H1 (cell line): ENCODE measurements around the gene LNX2. TPM values are rescaled to one million over a fixed set of nuclear protein-coding genes. Genes with fewer than 3 reads are reported as not detected.

ENCODE experiments used
- BRCA1 ChIP-seq: IDR thresholded peaks from 2 replicates; pipeline ENCODE4 v1.6.1; 2012; ENCODE audit warnings: low read depth, low read length, improper control_type of control experiment
- FOSL1 ChIP-seq: IDR thresholded peaks from 2 replicates; pipeline ENCODE4 v1.6.1; 2011; ENCODE audit warnings: mild to moderate bottlenecking, low read depth, low read length, moderate library complexity; ENCODE audit not compliant: insufficient read depth
- SIRT6 ChIP-seq: IDR thresholded peaks from one replicate; pipeline ENCODE4 v1.7.1; 2012; ENCODE audit warnings: low read length, inconsistent platforms
- SP2 ChIP-seq: IDR thresholded peaks from 2 replicates; pipeline ENCODE4 v1.6.1; 2012; ENCODE audit warnings: mild to moderate bottlenecking, low read length, inconsistent platforms
- polyA plus RNA-seq, 7 experiments: library from polyadenylated mRNA; depleted of rRNA in 3 of 7; stranded (reverse) in 5 of 7; unstranded in 2 of 7; fragments of >200 nt in 5 of 7; fragments of 200-250 nt in 2 of 7; gene quantifications; 1 replicate in 5 of 7; 2 replicates in 1 of 7; 4 replicates in 1 of 7; pipeline versions ENCODE4 v1.2.1 to v1.2.3, GENCODE V29; 2011 to 2013; ENCODE audit warnings: missing spikeins in 2 of 7, mixed read lengths in 2 of 7
- total RNA-seq: library from RNA; stranded (reverse); fragmentation: NEBNext Ultra II Directional; extraction: Animal tissue kit (Norgen Biotek cat#: 25700); gene quantifications from 2 replicates; pipeline ENCODE4 v1.2.1, GENCODE V29; 2021

LNX2 gene
- total and polyA plus RNA-seq, 2 of the 8 experiments (the other 6 are each of a cell fraction or from before 2014, with no cell fraction given) = 6.4 to 13.9 TPM

GRCh38 chr13:27638001-27638400 lies 17.7 kb upstream of the LNX2 start (continued):
- TF ChIP-seq FOSL1 (no peak), SP2 (no peak), SIRT6 (no peak), BRCA1 (no peak)
